ENCODE measurements around the gene LUZP2.

Gene LUZP2

DNA sequence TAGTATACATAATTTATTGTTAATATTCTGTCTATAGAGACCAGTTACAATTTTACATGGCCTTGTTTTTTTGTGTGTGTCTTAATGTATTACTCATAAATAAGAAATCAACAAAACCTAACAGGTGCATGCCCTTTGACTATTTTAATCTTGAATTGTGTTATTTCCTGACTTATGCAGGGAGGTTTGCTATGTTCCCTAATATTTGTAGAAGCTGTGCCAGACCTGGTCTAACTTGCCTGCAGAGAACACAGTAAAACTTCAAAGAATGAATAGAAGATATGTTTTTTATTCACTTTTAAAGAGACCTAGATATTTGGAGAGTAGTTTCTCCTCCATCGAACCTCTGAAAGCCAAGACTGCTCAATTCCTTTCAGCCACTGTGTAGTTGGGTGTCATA lies 234.7 kb downstream of the LUZP2 start:
- Histone ChIP-seq H3K9ac (ENCODE audit: low read length) (no peak overlapping the region), H3K27ac (ENCODE audit: low read depth, low read length, poor library complexity, severe bottlenecking) (no peak overlapping the region), H2AFZ (ENCODE audit: low read length) (0 out of 2 replicates have a peak overlapping the region, but pooled peaks have one; percentile 42), H3K4me2 (ENCODE audit: low read length) (no peak overlapping the region), H3K9me3 (ENCODE audit: low read length) (no peaks in the 10 kb centered on the region), H3K36me3 (ENCODE audit: insufficient read depth, low read length) (no peaks in the 10 kb centered on the region), H3K4me3 (ENCODE audit: low read depth, low read length, poor library complexity, severe bottlenecking) (no peak overlapping the region), H4K20me1 (ENCODE audit: insufficient read depth, low read length) (no peaks in the 10 kb centered on the region), H3K79me2 (ENCODE audit: insufficient read depth, low read length) (no peaks in the 10 kb centered on the region), H3K27me3 (ENCODE audit: insufficient read depth, low read length) (no peaks in the 10 kb centered on the region), H3K4me1 (ENCODE audit: insufficient read depth, low read length, severe bottlenecking) (peaks cover 10% of the 10 kb centered on the region), H3F3A (ENCODE audit: insufficient read depth, low read length) (no peaks in the 10 kb centered on the region), H3K9me2 (ENCODE audit: low read depth, low read length) (no peaks in the 10 kb centered on the region)
- TF ChIP-seq EZH2 (IDR thresholded peaks at IDR 0.05; ENCODE audit: borderline replicate concordance, low read length): no peak
- TF ChIP-seq, protein P1, sequence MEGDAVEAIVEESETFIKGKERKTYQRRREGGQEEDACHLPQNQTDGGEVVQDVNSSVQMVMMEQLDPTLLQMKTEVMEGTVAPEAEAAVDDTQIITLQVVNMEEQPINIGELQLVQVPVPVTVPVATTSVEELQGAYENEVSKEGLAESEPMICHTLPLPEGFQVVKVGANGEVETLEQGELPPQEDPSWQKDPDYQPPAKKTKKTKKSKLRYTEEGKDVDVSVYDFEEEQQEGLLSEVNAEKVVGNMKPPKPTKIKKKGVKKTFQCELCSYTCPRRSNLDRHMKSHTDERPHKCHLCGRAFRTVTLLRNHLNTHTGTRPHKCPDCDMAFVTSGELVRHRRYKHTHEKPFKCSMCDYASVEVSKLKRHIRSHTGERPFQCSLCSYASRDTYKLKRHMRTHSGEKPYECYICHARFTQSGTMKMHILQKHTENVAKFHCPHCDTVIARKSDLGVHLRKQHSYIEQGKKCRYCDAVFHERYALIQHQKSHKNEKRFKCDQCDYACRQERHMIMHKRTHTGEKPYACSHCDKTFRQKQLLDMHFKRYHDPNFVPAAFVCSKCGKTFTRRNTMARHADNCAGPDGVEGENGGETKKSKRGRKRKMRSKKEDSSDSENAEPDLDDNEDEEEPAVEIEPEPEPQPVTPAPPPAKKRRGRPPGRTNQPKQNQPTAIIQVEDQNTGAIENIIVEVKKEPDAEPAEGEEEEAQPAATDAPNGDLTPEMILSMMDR (IDR thresholded peaks at IDR 0.05; ENCODE audit: low read length): no peak

DNA sequence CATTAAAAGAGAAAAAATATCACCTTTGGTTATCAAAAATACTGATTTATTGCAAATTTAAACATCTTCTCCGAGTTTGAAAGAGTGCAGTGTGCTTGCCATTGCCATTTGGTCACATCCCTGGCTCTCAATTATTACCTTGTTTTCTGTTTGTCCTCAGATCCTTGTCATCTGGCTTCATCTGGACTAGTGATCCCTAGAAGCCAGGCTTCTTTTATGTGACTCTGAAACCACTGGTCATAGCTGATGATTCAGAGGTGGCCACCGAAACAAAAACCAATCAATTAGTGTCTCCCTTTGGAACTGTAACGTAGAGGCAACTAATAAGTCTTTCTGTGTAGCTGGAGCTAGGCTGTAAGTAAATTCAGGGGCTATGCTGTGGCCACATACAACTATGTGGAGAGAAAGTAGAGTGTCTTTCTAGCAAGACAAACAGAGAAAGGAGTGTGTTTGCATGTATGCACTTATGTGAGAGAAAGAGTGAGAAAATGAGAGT lies 237.9 kb downstream of the LUZP2 start:
- no peak overlapping the region for H3K4me3 ChIP-seq (ENCODE audit: low read depth, low read length, poor library complexity, severe bottlenecking)
- H3K9ac ChIP-seq (ENCODE audit: low read length): no peak overlapping the region
- no peaks in the 10 kb centered on the region for H3K36me3 ChIP-seq (ENCODE audit: insufficient read depth, low read length)
- no peaks in the 10 kb centered on the region for H4K20me1 ChIP-seq (ENCODE audit: insufficient read depth, low read length)
- TF ChIP-seq, protein P1 (IDR thresholded peaks at IDR 0.05; ENCODE audit: low read length): no peak
- no peak for TF ChIP-seq EZH2 (IDR thresholded peaks at IDR 0.05; ENCODE audit: borderline replicate concordance, low read length)
- no peaks in the 10 kb centered on the region for H3K9me3 ChIP-seq (ENCODE audit: low read length)
- no peaks in the 10 kb centered on the region for H3K79me2 ChIP-seq (ENCODE audit: insufficient read depth, low read length)
- H3K9me2 ChIP-seq (ENCODE audit: low read depth, low read length): no peaks in the 10 kb centered on the region
- no peak overlapping the region for H3K27ac ChIP-seq (ENCODE audit: low read depth, low read length, poor library complexity, severe bottlenecking)
- no peaks in the 10 kb centered on the region for H3K27me3 ChIP-seq (ENCODE audit: insufficient read depth, low read length)
- H3K4me1 ChIP-seq (ENCODE audit: insufficient read depth, low read length, severe bottlenecking): peaks cover 13% of the 10 kb centered on the region
- H3F3A ChIP-seq (ENCODE audit: insufficient read depth, low read length): no peaks in the 10 kb centered on the region
- no peak overlapping the region for H3K4me2 ChIP-seq (ENCODE audit: low read length)
- H2AFZ ChIP-seq (ENCODE audit: low read length): no peak overlapping the region

GRCh38 chr11:24738972-24739371 lies 242.1 kb downstream of the LUZP2 start:
- Histone ChIP-seq H3K36me3 (ENCODE audit: insufficient read depth, low read length) (no peaks in the 10 kb centered on the region), H3K9me3 (ENCODE audit: low read length) (no peaks in the 10 kb centered on the region), H3K9ac (ENCODE audit: low read length) (no peak overlapping the region), H3K27me3 (ENCODE audit: insufficient read depth, low read length) (no peaks in the 10 kb centered on the region), H3K9me2 (ENCODE audit: low read depth, low read length) (no peaks in the 10 kb centered on the region), H3K4me3 (ENCODE audit: low read depth, low read length, poor library complexity, severe bottlenecking) (no peak overlapping the region), H2AFZ (ENCODE audit: low read length) (no peak overlapping the region), H3K79me2 (ENCODE audit: insufficient read depth, low read length) (no peaks in the 10 kb centered on the region), H3K4me2 (ENCODE audit: low read length) (no peak overlapping the region), H3F3A (ENCODE audit: insufficient read depth, low read length) (no peaks in the 10 kb centered on the region), H4K20me1 (ENCODE audit: insufficient read depth, low read length) (no peaks in the 10 kb centered on the region), H3K27ac (ENCODE audit: low read depth, low read length, poor library complexity, severe bottlenecking) (no peak overlapping the region), H3K4me1 (ENCODE audit: insufficient read depth, low read length, severe bottlenecking) (peaks cover 13% of the 10 kb centered on the region)
- TF ChIP-seq, protein P1 (IDR thresholded peaks at IDR 0.05; ENCODE audit: low read length): peak; percentile 31
- no peak for TF ChIP-seq EZH2 (IDR thresholded peaks at IDR 0.05; ENCODE audit: borderline replicate concordance, low read length)
